Sciatic nerve (tissue), 1 donor: ENCODE results near the gene KATNIP. TPM values are rescaled to one million over a fixed set of nuclear protein-coding genes. Genes with fewer than 3 reads are reported as not detected.

Source experiments
- total RNA-seq: library from RNA; stranded (reverse); fragmentation: NEBNext Ultra II Directional; extraction: Animal tissue kit (Norgen Biotek cat#: 25700); gene quantifications from one replicate; pipeline ENCODE4 v1.2.1, GENCODE V29; 2021
- donor health status: DM: no; HTN: no; CAD: no.

The KATNIP gene
- total RNA-seq, 1 donor from 2014 or later: 30.2 TPM

Other genes with a start within 250 kb of the KATNIP start
- 62.8 TPM for gene IL4R, start 236.2 kb upstream of the KATNIP start, total RNA-seq
- 1.7 TPM for gene IL21R, start 148.0 kb upstream of the KATNIP start, total RNA-seq
- gene GTF3C1, start 231 bp upstream of the KATNIP start, total RNA-seq: 54.0 TPM